GM19455 (cell line): ENCODE results near the gene CAMK1D.
"Not testable (repeated sequence)": the region's sequence is repeated elsewhere in the genome, so short reads cannot be mapped to it uniquely, and the experiment has no call there.

ENCODE experiments used
- ATAC-seq: cut with Tn5 transposase; IDR thresholded peaks from one replicate; pipeline ENCODE4 v1.9.1; 2021; ENCODE audit not compliant: unreplicated experiment

Gene CAMK1D

DNA sequence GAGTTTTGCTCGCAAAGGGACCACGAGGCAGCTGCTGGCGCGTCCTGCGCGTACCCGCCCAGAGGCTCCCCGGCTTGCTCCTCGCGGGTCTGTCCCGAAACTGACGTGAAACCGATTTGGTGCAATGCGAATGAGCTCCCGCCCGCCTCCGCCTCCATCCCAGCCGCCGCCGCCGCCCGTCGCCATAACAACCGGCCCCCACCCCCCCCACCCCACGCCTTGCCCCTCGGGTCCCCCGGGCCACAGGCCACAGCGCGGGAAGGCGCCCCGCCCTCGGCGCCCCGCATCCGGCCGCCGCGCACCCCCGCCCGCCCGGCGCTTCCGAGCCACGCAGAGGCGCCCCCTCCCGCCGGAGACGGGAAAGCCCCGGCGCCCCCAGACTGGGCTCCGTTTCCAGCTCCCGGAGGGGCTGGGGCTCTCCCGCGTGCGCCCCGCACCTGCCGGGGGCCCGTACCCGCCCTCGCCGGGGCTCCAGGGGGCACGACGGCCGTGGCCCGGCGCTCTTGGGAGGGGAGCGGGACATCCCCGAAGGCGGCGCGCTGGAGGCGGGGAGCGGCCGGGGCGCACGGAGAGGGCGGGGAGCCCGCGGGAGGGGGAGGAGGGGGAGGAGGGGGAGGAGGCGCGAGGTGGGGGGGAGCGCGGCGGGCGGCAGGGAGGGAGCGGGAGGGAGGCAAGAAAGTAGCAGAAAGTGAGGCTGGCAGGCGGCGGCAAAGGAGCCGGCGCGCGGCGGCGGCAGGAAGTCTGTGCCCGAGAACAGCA lies at the start of gene CAMK1D:
Gene CAMK1D, plus strand, starts transcription at position 678 of the 759 bp plus-strand sequence.
- peak; percentile 40 for ATAC-seq

DNA sequence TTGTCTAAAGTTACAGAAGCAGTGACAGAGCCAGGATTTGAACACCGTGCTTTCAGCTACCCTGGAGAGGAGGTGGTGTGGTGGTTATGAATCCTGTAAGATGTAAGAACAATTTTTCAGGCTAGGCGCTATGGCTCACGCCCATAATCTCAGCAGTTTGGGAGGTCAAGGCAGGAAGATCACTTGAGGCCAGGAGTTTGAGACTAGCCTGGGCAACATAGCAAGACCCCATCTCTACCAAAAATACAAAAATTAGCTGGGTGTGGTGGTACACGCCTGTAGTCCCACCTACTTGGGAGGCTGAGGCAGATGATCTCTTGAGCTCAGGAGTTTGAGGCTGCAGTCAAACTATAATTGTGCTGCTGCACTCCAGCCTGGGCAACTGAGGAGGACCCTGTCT lies 48.3 kb upstream of the CAMK1D start:
- not testable (repeated sequence) for ATAC-seq

DNA sequence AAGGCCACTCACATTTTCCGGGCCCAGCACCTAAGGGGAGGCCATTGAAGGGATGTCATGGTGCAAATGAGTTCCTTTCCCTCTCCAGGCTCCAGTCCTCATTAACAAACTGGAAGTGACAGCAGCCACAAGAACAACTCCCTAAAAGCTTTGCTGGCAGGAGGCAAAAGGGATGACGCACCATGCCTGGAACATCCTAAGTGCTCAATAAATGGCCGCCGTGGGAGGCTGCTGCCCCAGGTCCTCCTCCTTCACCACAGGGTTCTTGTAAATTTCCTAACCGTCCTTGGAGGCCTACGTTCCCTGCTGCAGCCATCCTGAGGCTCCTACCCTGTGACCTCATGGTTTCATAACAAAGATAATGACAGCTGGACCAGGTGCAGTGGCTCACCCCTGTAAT lies 41.3 kb upstream of the CAMK1D start:
- ATAC-seq, result no peak

DNA sequence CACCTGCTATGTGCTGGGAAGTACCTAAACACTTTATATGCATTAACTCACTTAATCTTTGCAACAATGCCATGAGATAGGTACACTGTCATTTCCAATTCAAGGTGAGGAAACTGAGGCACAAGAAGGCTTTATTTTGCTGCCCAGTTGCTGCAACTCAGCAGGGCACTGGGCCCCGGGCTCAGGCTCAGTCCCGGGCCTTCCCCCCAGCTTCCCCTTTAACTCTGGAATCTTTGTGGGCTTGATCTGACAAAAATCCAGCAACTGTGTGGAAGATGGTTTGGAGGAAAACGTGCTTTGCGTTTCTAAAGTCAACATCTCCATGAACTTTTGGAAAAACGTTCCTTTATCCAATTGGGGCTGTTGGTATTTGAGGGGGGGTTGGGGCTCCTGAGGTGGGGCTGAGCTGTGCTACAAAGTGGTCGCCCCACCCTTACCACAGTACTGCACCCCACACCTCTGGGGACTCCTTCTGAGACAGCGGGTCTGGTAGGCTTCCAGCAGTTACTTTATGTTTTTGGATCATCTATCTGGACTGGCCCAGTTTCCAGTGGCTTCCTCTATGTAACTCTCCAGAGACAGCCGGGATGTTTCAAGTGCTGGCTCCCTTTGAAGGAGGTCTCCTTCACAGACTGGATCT lies 40.5 kb upstream of the CAMK1D start:
- no peak for ATAC-seq

DNA sequence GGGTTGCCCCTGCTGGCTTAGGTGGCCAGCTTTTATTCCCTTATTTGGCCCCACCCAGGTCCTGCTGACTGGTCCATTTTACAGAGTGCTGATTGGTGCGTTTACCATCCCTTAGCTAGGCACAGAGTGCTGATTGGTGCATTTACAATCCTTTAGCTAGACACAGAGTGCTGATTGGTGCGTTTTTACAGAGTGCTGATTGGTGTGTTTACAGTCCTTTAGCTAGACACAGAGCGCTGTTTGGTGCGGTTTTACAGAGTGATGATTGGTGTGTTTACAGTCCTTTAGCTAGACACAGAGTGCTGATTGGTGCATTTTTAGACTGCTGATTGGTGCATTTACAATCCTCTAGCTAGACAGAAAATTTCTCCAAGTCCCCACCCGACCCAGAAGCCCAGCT lies 39.6 kb upstream of the CAMK1D start:
- not testable (repeated sequence) for ATAC-seq

DNA sequence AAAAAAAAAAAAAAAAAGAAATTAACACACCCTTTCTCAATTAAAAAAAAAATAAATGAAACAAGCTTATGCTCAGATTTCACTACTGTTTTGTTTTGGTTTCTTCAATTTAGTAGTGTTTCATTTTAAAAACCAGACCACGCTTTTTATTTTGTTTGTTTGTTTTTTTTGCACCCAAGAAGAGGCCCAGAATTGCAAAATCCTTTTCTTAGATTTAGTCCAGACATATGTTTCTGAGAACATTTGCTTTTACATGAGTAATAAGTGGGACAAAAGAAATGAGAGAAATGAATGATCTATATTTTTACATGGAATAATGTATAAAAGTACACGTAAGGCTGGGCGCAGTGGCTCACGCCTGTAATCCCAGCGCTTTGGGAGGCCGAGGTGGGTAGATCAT lies 34.5 kb upstream of the CAMK1D start:
- ATAC-seq, result no peak

DNA sequence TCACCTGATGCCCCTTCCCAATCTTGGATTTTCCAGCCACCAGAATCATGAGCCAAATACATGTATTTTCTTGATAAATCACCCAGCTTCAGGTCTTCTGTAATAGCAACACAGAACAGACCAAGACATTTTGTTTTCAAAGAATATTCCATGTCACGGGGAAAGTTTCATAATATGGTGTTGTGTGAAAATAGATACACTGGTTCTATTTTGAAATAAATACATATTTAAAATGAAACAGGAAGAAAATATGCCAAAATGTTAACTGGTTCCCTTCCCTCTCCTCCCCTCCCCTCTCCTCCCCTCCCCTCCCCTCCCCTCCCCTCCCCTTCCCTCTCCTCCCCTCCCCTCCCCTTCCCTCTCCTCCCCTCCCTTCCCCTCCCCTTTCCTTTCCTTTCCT lies 30.3 kb upstream of the CAMK1D start:
- no peak for ATAC-seq

DNA sequence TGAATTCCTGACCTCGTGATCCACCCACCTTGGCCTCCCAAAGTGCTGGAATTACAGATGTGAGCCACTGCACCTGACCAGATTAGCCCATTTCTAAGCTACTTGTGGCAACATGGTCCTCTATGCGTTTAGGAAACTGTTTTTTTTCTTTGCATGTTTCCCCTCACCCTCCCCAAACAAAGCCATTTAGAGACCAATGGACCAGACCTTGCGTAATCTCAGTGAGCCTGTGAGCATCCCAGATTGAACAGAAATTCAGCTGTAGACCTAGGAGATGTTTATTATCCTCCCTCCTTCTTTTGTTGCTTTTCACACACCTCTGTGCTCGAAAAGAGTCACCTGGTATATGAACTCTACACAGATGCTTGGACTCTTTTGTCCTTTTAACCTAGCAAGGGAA lies 28.5 kb upstream of the CAMK1D start:
- no peak for ATAC-seq

DNA sequence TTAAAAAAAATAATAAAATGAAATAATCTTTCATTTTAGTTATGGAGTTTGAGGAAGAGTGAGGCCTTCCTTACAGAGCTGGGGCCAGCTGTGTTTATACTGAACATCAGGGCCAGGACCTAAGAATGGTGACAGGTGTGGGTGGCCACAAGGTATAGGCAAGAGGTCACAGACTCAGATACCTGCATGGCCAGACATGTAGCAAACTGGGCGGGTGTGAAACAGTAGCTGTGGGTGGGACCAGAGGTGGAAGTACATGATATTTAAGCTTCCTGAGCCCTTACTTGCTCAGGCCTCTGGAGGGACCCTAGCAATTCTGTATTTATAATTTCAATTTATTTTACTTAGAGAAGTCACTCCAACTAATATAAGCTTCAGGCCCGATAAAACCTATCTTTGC lies 27.7 kb upstream of the CAMK1D start:
- no peak for ATAC-seq

DNA sequence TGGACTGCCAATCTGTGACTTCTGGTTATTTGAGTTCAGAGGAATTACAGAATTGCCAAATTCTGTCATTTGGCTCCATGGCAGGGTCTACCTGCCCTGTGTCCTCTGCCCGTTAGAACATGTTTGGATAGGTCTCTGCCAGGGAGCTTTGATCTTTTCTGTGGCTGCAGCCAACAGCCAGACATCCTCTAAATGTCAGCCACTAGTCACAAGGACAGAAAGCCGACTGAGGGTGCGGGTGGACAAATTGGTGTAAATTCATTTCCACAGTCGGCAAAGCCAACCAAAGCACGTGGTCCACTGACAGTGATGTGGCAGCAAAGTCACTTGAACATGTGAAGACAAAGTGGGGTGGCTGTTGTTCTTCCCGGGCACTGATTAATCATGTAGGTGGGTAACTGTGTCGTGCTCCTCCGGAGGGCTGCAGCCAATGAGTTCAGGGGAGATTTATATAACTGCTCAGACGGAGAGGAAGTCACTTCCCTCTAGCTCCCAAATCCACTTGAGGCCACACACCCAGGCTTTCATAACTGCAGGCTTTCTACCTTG lies 26.7 kb upstream of the CAMK1D start:
- no peak for ATAC-seq

DNA sequence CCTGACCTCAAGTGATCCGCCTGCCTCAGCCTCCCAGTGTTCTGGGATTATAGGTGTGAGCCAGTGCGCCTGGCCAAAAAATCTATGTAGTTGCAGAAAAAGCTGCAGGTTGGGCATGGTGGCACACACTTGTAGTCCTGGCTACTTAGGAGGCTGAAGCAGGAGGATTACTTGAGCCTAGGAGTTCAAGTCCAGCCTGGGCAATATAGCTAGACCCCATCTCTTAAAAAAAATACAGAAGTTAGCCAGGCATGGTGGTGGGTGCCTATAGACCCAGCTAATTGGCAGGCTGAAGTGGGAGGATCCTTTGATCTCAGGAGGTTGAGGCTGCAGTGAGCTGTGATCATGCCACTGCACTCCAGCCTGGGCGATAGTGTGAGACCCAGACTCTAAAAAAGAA lies 24.8 kb upstream of the CAMK1D start:
- no peak for ATAC-seq

DNA sequence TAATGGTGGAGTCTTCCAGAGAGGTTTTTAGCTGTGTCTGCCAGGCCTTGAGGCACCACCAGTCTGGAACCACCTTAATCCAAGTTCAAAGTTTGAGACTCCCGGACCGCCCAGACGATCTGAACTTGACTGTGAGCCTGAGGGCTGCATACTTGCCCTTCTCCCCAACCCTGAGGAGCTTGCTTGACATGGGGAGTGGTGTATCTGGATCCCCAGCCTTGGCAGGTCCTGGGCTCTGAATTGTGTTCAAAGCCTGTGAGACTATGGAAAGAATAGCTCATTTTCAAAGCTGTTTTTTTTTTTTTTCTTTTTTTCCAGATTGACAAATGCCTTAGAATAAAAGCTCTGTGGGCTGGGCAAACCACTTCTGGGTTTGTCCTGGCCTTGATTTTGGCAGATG lies 22.3 kb upstream of the CAMK1D start:
- ATAC-seq, result no peak

DNA sequence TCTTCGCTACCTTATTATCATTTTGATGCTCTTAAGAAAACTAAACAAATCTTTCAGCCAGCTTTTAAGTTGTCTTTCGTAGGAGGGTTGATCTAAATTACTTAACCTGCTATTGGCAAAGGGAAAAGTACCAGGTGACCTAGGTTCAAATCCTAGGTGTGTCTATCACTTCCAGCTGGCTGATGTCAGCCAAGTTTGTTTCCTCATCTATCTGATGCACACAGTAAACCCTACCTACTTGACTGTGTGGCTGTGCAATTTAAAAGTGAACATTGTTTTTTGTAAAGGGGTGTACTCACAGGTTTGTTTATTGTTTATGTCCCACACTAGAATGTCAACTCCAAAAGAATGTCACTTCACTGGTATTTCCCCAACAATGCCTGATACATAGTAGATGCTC lies 21.9 kb upstream of the CAMK1D start:
- no peak for ATAC-seq

DNA sequence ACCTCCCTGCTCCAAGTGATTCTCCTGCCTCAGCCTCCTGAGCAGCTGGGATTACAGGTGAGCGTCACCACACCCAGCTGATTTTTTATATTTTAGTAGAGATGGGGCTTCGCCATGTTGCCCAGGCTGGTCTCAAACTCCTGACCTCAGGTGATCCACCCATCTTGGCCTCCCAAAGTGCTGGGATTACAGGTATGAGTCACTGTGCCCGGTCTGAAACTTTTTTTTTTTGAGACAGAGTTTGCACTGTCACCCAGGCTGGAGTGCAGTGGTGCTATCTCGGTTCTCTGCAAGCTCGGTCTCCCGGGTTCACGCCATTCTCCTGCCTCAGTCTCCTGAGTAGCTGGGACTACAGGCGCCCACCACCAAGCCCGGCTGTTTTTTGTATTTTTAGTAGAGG lies 21.0 kb upstream of the CAMK1D start:
- ATAC-seq, result not testable (repeated sequence)

DNA sequence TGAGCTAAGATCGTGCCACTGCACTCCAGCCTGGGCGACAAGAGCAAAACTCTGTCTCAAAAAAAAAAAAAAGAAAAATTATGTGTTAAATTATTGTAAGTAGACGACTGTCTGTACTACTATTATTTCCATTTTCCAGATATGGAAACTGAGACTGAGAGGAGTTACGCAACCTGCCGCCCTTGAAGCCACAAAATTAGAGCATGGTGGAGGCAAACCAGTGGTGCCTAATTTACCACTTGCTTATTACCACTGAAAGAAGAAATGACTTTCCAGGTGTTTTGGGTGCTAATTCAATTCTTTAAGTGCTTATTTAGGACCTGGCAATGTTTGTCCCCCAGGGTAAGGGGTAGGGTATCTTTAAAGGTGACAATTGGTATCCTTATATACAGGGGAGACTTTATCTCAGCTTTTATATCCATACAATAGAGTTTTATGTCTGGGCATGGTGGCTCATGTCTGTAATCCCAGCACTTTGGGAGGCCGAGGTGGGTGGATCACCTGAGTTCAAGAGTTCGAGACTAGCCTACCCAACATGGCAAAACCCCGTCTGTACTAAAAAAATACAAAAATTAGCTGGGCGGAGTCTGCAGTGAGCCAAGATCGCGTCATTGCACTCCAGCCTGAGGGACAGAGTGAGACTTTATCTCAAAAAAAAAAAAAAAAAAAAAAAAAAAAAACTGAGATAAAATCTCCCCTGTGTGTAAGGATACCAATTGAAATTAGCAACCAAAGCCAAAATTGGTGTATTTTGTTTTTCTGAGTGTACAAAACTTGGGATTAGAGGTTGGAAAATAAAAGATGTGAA lies 16.6 kb upstream of the CAMK1D start:
- no peak for ATAC-seq

DNA sequence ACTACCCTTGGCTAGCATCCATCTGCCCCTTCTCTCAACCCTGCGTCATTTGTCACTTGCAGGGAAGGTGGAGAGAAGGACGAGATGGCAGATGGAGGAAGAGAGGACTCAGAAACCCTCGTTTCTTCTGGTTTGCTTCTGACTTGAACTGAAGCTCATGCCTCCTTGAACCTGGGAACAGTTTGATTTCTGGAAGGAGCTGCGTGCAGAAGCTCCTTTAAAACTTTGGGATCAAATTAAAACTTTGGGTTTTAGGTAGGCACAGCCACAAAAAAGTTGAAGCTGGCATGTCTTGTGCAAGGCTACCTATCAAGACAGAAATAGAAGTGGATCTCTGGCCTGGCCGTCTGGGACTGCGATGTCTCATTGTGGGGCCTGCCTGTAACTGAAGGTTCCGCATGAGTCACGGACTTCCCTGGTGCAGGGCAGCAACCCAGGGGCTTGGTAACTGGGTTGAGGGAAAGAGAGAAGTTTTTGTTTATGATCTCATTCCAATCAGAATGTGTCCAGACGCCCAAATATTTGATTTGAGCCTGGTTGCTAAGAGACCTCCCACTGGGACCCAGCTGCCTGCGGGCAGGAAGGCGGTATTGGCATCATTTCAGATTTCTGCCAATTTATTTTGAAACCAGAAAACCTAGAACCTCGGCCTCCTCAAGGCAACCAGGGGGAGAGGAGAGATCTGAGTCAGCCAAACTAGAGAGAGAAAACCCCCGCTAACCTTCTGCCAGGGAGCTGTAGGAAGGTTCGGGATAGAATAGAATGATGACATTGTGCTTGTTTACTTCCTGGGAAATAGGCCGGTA lies 15.8 kb upstream of the CAMK1D start:
- peak; percentile 67 for ATAC-seq

DNA sequence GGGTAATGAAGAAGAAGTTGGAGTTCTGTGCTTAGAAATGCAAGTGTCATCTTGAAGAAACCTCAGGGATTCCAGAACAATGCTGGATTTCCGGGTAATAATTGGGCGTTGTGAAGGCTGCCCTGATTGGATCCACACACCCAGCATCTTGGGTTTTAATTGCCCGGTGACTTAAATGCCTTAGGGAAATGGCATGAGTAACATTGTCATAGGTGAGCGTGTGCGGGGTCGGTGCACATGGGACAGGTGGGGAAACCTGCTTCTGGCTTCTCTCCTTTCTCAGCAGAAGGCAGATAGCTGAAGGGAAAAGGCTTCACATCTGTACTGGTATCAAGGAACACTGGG lies 15.2 kb upstream of the CAMK1D start:
- no peak for ATAC-seq

DNA sequence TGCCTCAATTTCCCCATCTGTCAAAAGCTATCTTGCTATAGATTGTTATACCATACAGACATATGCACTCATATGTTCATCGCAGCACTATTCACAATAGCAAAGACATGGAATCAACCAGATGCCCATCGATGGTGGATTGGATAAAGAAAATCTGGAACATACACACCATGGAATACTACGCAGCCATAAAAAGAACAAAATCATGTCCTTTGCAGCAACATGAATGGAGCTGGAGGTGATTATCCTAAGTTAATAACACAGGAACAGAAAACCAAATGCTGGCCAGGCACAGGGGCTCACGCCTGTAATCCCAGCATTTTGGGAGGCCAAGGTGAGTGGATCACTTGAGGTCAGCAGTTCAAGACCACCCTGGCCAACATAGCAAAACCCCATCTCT lies 14.2 kb upstream of the CAMK1D start:
- ATAC-seq, result not testable (repeated sequence)

DNA sequence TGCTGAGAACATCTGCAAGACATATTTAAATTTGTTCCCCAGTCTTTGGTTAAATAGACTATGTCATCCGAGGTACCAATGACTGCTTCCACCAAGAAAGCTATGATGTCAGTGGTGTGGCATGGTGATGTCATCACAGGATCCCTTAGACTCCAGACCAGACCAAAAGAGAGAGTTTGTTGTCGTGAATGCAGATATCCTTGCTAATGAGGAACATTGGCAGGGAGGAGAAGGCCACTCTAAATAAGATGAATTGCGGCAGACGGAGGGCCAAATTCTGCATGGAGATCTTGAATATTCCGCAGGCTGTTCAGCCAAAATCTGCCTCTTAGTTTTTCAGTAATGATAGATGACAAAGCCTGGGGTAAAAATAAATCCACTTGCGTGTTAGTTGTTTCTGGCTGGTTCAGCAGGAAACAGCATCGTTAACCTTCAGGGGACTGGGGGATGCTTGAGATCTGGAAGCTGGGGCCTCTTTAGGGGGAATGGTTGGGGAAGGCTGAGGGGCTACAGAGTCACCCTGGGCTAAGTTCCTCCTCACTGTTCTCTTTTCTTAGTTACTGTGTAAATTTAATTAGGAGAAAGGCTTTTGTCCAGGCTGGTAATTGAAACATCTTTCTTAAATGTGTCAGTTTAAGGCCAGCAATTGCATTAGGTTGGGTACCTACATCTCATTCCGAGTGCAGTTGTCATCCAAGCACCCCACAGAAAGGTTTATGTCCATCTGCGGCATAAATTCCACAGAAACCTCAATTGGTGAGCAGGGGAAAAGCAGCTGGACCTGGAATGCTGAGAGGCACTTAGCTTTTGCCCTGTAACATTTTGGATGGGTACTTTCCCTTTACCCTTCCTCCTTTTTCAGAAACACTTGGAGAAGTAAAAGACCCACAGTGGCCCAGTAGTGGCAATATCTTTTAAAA lies 11.6 kb upstream of the CAMK1D start:
- ATAC-seq, result no peak

DNA sequence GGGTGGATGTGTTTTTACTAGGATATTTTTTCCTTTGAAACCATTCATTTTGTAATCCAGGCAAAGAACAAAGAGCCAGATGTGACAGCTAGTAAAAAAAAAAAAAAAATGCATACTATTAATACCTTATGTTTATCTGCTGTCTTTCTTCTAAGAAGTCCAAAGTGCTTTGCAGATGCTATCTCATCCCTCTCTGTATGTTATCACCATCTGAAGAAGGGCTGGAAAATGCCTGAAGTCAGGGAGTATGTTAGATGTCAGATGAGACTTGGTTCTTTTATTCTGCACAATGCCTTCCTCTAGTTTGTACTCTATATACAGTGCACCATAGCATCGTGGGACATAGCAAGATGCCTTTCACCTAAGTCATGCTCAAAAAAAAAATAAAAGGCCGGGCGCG lies 10.4 kb upstream of the CAMK1D start:
- no peak for ATAC-seq
